ENCODE measurements around the gene ABCC2. TPM values are rescaled to one million over a fixed set of nuclear protein-coding genes. Genes with fewer than 3 reads are reported as not detected.

Gene ABCC2
- polyA plus RNA-seq, 1 donor (not counting 4 experiments of a cell fraction or from before 2014, with no cell fraction given) = 2.5 TPM

GRCh38 chr10:99832439-99832838, 50.0 kb downstream of the ABCC2 start:
- DNase-seq (ENCODE audit: low read depth, low spot score) = no peak
- no peak for TF ChIP-seq CTCF (optimal IDR thresholded peaks at IDR 0.05 in 1 of 3, IDR thresholded peaks at IDR 0.05 in 1 of 3, conservative IDR thresholded peaks at IDR 0.05 in 1 of 3; ENCODE audit: extremely low read depth in 1 of 3, insufficient read depth in 2 of 3, low read length in 3 of 3)
- TF ChIP-seq EZH2 (IDR thresholded peaks at IDR 0.05; ENCODE audit: low read length) = no peak
- H3K9me3 ChIP-seq (ENCODE audit: control insufficient read depth, low read depth, low read length) = no peaks in the 10 kb centered on the region
- H3K27ac ChIP-seq (ENCODE audit: control insufficient read depth, insufficient read depth, low read length) = no peak overlapping the region
- H3K9me1 ChIP-seq (ENCODE audit: control insufficient read depth, extremely low read depth, insufficient read depth, low read length) = no peaks in the 10 kb centered on the region
- H3K4me3 ChIP-seq (ENCODE audit: control insufficient read depth in 2 of 3, extremely low read depth in 1 of 3, insufficient read depth in 2 of 3, low read depth in 1 of 3, low read length in 3 of 3) = no peak overlapping the region
- no peak overlapping the region for H3K4me2 ChIP-seq (ENCODE audit: control insufficient read depth, extremely low read depth, insufficient read depth, low read depth, low read length)
- H3K4me1 ChIP-seq (ENCODE audit: control insufficient read depth, extremely low read depth, insufficient read depth, low read length) = peaks cover 15% of the 10 kb centered on the region
- no peak for FAIRE-seq
- H3K36me3 ChIP-seq (ENCODE audit: control insufficient read depth in 2 of 2, extremely low read depth in 1 of 2, insufficient read depth in 2 of 2, low read length in 2 of 2) = peaks cover 0 to 4% of the 10 kb centered on the region in 2 experiments
- dilution Hi-C loops (cut with MboI; ENCODE audit: extremely low pct_ligation_motif_present, low sequenced_read_pairs) = no loop called here
- no peaks in the 10 kb centered on the region for H4K20me1 ChIP-seq (ENCODE audit: control insufficient read depth, extremely low read depth, insufficient read depth, low read length)
- no peak overlapping the region for H3K9ac ChIP-seq (ENCODE audit: control insufficient read depth, extremely low read depth, insufficient read depth, low read length)
- no peak overlapping the region for H2AFZ ChIP-seq (ENCODE audit: control insufficient read depth, low read length)
- no peaks in the 10 kb centered on the region for H3K27me3 ChIP-seq (ENCODE audit: control insufficient read depth, extremely low read depth, insufficient read depth, low read length)
- no peaks in the 10 kb centered on the region for H3K79me2 ChIP-seq (ENCODE audit: control insufficient read depth, insufficient read depth, low read length)

GRCh38 chr10:99834410-99834809, 52.0 kb downstream of the ABCC2 start:
- Histone ChIP-seq H3K79me2 (ENCODE audit: control insufficient read depth, insufficient read depth, low read length) (no peaks in the 10 kb centered on the region), H3K36me3 (ENCODE audit: control insufficient read depth in 2 of 2, extremely low read depth in 1 of 2, insufficient read depth in 2 of 2, low read length in 2 of 2) (peaks cover 0 to 4% of the 10 kb centered on the region in 2 experiments), H3K9me1 (ENCODE audit: control insufficient read depth, extremely low read depth, insufficient read depth, low read length) (no peaks in the 10 kb centered on the region), H3K9me3 (ENCODE audit: control insufficient read depth, low read depth, low read length) (no peaks in the 10 kb centered on the region), H3K4me2 (ENCODE audit: control insufficient read depth, extremely low read depth, insufficient read depth, low read depth, low read length) (peak overlapping the region; percentile 49), H4K20me1 (ENCODE audit: control insufficient read depth, extremely low read depth, insufficient read depth, low read length) (no peaks in the 10 kb centered on the region), H3K27ac (ENCODE audit: control insufficient read depth, insufficient read depth, low read length) (peak overlapping the region; percentile 86), H2AFZ (ENCODE audit: control insufficient read depth, low read length) (peak overlapping the region; percentile 59), H3K9ac (ENCODE audit: control insufficient read depth, extremely low read depth, insufficient read depth, low read length) (no peak overlapping the region), H3K4me1 (ENCODE audit: control insufficient read depth, extremely low read depth, insufficient read depth, low read length) (peaks cover 15% of the 10 kb centered on the region), H3K27me3 (ENCODE audit: control insufficient read depth, extremely low read depth, insufficient read depth, low read length) (no peaks in the 10 kb centered on the region), H3K4me3 (ENCODE audit: control insufficient read depth in 2 of 3, extremely low read depth in 1 of 3, insufficient read depth in 2 of 3, low read depth in 1 of 3, low read length in 3 of 3) (no peak overlapping the region)
- peak; percentile 46 for DNase-seq (ENCODE audit: low read depth, low spot score)
- TF ChIP-seq EZH2 (IDR thresholded peaks at IDR 0.05; ENCODE audit: low read length) (no peak), CTCF (optimal IDR thresholded peaks at IDR 0.05 in 1 of 3, IDR thresholded peaks at IDR 0.05 in 1 of 3, conservative IDR thresholded peaks at IDR 0.05 in 1 of 3; ENCODE audit: extremely low read depth in 1 of 3, insufficient read depth in 2 of 3, low read length in 3 of 3) (no peak)
- FAIRE-seq = peak; percentile 92
- dilution Hi-C loops (cut with MboI; ENCODE audit: extremely low pct_ligation_motif_present, low sequenced_read_pairs) = no loop called here

All from keratinocyte (primary cell).